Medulla oblongata (tissue), 1 donor: Measurements from ENCODE around the gene HSPBAP1.
"Not testable (repeated sequence)": the region's sequence is repeated elsewhere in the genome, so short reads cannot be mapped to it uniquely, and the experiment has no call there.

ENCODE experiments used
- DNase-seq: peaks from one replicate; pipeline ENCODE4 v3.0.0-alpha.2; 2015; ENCODE audit errors: extremely low spot score

HSPBAP1 gene

GRCh38 chr3:122739172-122739571 is 54.5 kb downstream of the HSPBAP1 start:
- DNase-seq: no peak

- not testable (repeated sequence) for DNase-seq
Measured at GRCh38 chr3:122732682-122733525, 60.7 kb downstream of the HSPBAP1 start.

GRCh38 chr3:122730240-122730639 is 63.4 kb downstream of the HSPBAP1 start:
- no peak for DNase-seq

- DNase-seq: no peak
Measured at GRCh38 chr3:122728756-122729514, 64.7 kb downstream of the HSPBAP1 start.

GRCh38 chr3:122728186-122728585 is 65.4 kb downstream of the HSPBAP1 start:
- DNase-seq: no peak

GRCh38 chr3:122727766-122728165 is 65.9 kb downstream of the HSPBAP1 start:
- DNase-seq: no peak

- DNase-seq: peak; percentile 7
Measured at GRCh38 chr3:122727294-122727693, 66.3 kb downstream of the HSPBAP1 start.

- DNase-seq: no peak
Measured at GRCh38 chr3:122725106-122725505, 68.5 kb downstream of the HSPBAP1 start.

- DNase-seq: no peak
Measured at GRCh38 chr3:122719273-122719921, 74.2 kb downstream of the HSPBAP1 start.

- no peak for DNase-seq
Measured at GRCh38 chr3:122716667-122717066, 77.0 kb downstream of the HSPBAP1 start.

- DNase-seq: no peak
Measured at GRCh38 chr3:122714273-122714672, 79.4 kb downstream of the HSPBAP1 start.

- DNase-seq: not testable (repeated sequence)
Measured at GRCh38 chr3:122710616-122711251, 82.9 kb downstream of the HSPBAP1 start.

- no peak for DNase-seq
Measured at GRCh38 chr3:122705379-122705778, 88.3 kb downstream of the HSPBAP1 start.

- DNase-seq: no peak
Measured at GRCh38 chr3:122700193-122700592, 93.4 kb downstream of the HSPBAP1 start.

- DNase-seq: no peak
Measured at GRCh38 chr3:122697952-122698620, 95.5 kb downstream of the HSPBAP1 start.

- no peak for DNase-seq
Measured at GRCh38 chr3:122695927-122696561, 97.6 kb downstream of the HSPBAP1 start.

GRCh38 chr3:122694966-122695365 is 98.7 kb downstream of the HSPBAP1 start:
- no peak for DNase-seq

- no peak for DNase-seq
Measured at GRCh38 chr3:122692674-122693073, 101.0 kb downstream of the HSPBAP1 start.

GRCh38 chr3:122691195-122691594 is 102.4 kb downstream of the HSPBAP1 start:
- DNase-seq: no peak

- DNase-seq: no peak
Measured at GRCh38 chr3:122690096-122690495, 103.5 kb downstream of the HSPBAP1 start.
